A673 (cell line): ENCODE data around the gene ZHX3. TPM values are rescaled to one million over a fixed set of nuclear protein-coding genes. Genes with fewer than 3 reads are reported as not detected.

ENCODE experiments used
- BruUV-seq: library from RNA; stranded (reverse); fragments of 400-500 nt; replicated peaks from 2 replicates; lab custom pipeline; 2021; lab: Mats Ljungman, UMichigan
- CTCF ChIA-PET: fragments of 300-600 bp; sonication (Branson Sonifier 250); formaldehyde crosslinking; loops from one replicate; lab custom pipeline; 2022; ENCODE audit warnings: antibody characterized with exemption; lab: Charles Lee
- POLR2A ChIA-PET: fragments of 300-600 bp; sonication (Branson Sonifier 250); formaldehyde crosslinking; loops from one replicate; lab custom pipeline; 2022; ENCODE audit warnings: antibody characterized with exemption; ENCODE audit not compliant: low non-redundant PET; lab: Charles Lee
- DNase-seq: peaks from one replicate; pipeline ENCODE4 v3.0.0-alpha.2; 2015; ENCODE audit warnings: low spot score
- H3K27ac ChIP-seq: fragments of 200-600 bp; sonication (generic); 2 replicates; pipeline ENCODE4 v1.5.1; 2016; ENCODE audit warnings: mixed run types, low read depth, mild to moderate bottlenecking, mixed read lengths, antibody characterized with exemption, low read length; ENCODE audit not compliant: poor library complexity, severe bottlenecking
- H3K27me3 ChIP-seq: fragments of 200-600 bp; sonication (generic); replicated peaks from 2 replicates; pipeline ENCODE4 v1.6.1; 2017; ENCODE audit warnings: mixed run types, low read depth, mild to moderate bottlenecking, mixed read lengths, antibody characterized with exemption, low read length; ENCODE audit not compliant: insufficient read depth, poor library complexity
- H3K36me3 ChIP-seq: fragments of 200-600 bp; sonication (generic); 2 replicates; pipeline ENCODE4 v1.6.1; 2016; ENCODE audit warnings: mixed run types, mild to moderate bottlenecking, mixed read lengths, antibody characterized with exemption, low read length; ENCODE audit not compliant: insufficient read depth, poor library complexity, severe bottlenecking
- H3K4me1 ChIP-seq: fragments of 200-600 bp; sonication (generic); 2 replicates; pipeline ENCODE4 v1.6.1; 2017; ENCODE audit warnings: mixed run types, mild to moderate bottlenecking, mixed read lengths, antibody characterized with exemption, low read length; ENCODE audit not compliant: insufficient read depth, poor library complexity, severe bottlenecking
- H3K4me3 ChIP-seq: fragments of 200-600 bp; sonication (generic); 2 replicates; pipeline ENCODE4 v1.5.1; 2016; ENCODE audit warnings: low read depth, mixed run types, mild to moderate bottlenecking, mixed read lengths, low read length; ENCODE audit not compliant: poor library complexity, severe bottlenecking
- H3K9me3 ChIP-seq: fragments of 200-600 bp; sonication (generic); 2 replicates; pipeline ENCODE4 v1.6.1; 2016; ENCODE audit warnings: mixed run types, low read depth, mild to moderate bottlenecking, mixed read lengths, antibody characterized with exemption, low read length; ENCODE audit not compliant: poor library complexity, severe bottlenecking
- EZH2 ChIP-seq: fragments of 200-600 bp; sonication (generic); IDR thresholded peaks from 2 replicates; pipeline ENCODE4 v1.6.1; 2017; ENCODE audit warnings: borderline replicate concordance, low read depth, mild to moderate bottlenecking, mixed read lengths, antibody characterized with exemption, low read length; ENCODE audit not compliant: poor library complexity, severe bottlenecking
- intact Hi-C: fragments of 100-400 bp; cut with micrococcal nuclease; formaldehyde crosslinking; loops from one replicate; pipeline ENCODE4 v1.10.0; 2022; ENCODE audit not compliant: unreplicated experiment
- total RNA-seq: library from RNA; stranded (reverse); gene quantifications from 2 replicates; pipeline ENCODE4 v1.2.3, GENCODE V29; 2021
- TF ChIP-seq, protein P1 (sequence below): fragments of 300-800, 200-600 bp; sonication (generic); conservative IDR thresholded peaks from 2 replicates; pipeline ENCODE4 v1.5.1; 2017; ENCODE audit warnings: low read depth, mild to moderate bottlenecking, antibody characterized with exemption, low read length, moderate library complexity, mixed read lengths

Gene ZHX3
- total RNA-seq, 1 experiment from 2014 or later, result 14.0 TPM

DNA sequence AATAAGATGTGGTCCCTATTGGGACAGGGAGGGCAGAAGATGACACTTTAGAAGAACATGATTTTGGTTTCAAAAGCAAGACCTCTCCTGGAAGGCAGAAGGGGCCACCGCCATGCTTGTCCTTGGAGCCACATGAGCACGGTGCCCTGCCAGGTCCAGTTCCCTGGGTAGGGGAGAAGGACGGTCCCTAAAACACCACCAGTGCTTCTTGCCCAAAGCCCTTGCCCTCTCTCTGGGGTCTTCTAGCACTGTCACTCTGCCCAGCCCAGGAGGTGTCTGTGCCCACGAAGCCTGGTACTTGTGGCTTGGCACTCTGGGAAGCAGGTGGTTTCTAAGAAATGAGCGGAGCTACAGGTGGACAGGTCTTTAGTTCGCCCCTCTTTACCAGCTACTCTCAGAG lies 134.1 kb downstream of the ZHX3 start:
- Histone ChIP-seq H3K4me3 (no peak overlapping the region), H3K36me3 (no peaks in the 10 kb centered on the region), H3K4me1 (peaks cover 9% of the 10 kb centered on the region), H3K9me3 (no peaks in the 10 kb centered on the region), H3K27me3 (no peaks in the 10 kb centered on the region), H3K27ac (no peak overlapping the region)
- ChIA-PET CTCF (no interaction called here), POLR2A (no interaction called here)
- DNase-seq, result no peak
- BruUV-seq, result no TSS peak
- TF ChIP-seq, protein P1, sequence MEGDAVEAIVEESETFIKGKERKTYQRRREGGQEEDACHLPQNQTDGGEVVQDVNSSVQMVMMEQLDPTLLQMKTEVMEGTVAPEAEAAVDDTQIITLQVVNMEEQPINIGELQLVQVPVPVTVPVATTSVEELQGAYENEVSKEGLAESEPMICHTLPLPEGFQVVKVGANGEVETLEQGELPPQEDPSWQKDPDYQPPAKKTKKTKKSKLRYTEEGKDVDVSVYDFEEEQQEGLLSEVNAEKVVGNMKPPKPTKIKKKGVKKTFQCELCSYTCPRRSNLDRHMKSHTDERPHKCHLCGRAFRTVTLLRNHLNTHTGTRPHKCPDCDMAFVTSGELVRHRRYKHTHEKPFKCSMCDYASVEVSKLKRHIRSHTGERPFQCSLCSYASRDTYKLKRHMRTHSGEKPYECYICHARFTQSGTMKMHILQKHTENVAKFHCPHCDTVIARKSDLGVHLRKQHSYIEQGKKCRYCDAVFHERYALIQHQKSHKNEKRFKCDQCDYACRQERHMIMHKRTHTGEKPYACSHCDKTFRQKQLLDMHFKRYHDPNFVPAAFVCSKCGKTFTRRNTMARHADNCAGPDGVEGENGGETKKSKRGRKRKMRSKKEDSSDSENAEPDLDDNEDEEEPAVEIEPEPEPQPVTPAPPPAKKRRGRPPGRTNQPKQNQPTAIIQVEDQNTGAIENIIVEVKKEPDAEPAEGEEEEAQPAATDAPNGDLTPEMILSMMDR, result no peak
- no peak for TF ChIP-seq EZH2
- intact Hi-C loops, result no loop called here

DNA sequence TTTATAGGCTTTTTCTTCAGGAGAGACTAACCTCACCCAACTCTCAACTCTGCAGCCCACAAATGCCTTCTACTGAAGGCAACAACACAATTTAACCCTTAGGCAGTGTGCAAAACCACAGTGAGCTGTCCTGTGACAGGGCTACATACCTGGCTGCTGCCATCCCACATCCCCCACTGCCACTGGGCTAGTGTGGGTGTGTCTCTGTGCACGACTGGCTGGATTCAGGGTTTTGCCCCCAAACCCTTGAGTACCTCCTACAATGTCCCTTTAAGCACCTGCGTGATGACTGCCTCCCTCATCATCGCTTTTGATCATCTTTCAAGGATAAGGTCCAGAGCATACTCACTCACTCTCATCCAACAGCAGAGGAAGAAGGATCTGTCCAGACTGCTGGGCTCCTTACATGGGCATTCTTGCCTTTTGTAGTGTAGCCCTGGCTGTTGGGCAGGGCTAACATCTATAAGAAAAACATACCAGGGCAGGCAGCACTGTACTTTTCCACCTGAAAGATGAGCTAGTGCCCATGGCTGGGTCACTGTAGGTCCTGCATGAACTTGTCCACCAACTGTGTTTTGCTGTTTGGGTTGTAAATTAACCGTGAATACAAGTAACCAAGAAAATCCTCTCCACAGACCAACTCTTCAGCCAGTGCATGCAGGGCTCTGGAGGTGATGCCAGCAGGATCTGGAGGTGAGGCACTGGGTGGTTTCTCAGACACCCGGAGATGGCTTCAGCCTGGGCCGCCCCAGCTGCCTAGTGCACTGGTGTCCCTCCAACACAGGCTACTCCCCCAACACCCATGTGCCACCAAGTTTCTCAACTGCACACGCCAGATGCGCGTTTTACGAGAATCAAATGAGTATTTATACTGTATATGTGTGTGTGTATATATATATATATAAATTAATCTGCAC lies 135.0 kb downstream of the ZHX3 start:
- ChIA-PET POLR2A (no interaction called here), CTCF (interaction anchor here (1.0 kb wide), 1 partner anchor 10 kb away, joined by 3 read pairs; no protein-coding TSS in a partner anchor)
- DNase-seq, result no peak
- no peak for TF ChIP-seq EZH2
- TF ChIP-seq, protein P1, result no peak
- H3K4me1 ChIP-seq, result peaks cover 14% of the 10 kb centered on the region
- no peaks in the 10 kb centered on the region for H3K36me3 ChIP-seq
- no TSS peak for BruUV-seq
- H3K27me3 ChIP-seq, result no peaks in the 10 kb centered on the region
- no peak overlapping the region for H3K27ac ChIP-seq
- H3K9me3 ChIP-seq, result no peaks in the 10 kb centered on the region
- no peak overlapping the region for H3K4me3 ChIP-seq
- intact Hi-C loops, result no loop called here

DNA sequence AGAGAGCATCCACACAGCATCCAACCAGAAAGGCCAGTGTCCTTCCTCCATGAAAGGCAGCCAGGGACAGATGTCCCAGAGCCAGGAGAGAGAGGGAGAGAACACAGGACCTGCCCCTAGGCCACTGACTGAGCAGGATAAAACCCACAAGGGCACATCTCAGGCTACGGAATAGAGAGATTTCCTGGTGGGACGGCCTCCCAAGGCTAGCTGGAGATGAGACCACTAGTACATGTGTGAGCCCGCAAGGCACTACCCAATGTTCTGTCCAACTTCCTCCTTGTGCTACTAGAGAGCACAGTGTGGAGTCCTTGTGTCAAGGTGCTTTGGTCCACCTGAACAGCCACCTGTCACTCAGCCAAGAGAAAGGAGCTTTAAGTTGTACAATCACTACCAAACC lies 136.0 kb downstream of the ZHX3 start:
- Histone ChIP-seq H3K27me3 (no peaks in the 10 kb centered on the region), H3K4me1 (peaks cover 14% of the 10 kb centered on the region), H3K9me3 (no peaks in the 10 kb centered on the region), H3K27ac (no peak overlapping the region), H3K36me3 (peaks cover 3% of the 10 kb centered on the region), H3K4me3 (no peak overlapping the region)
- no peak for DNase-seq
- POLR2A ChIA-PET, result no interaction called here
- CTCF ChIA-PET, result interaction anchor here (1.0 kb wide), 1 partner anchor 9 kb away, joined by 3 read pairs; no protein-coding TSS in a partner anchor
- intact Hi-C loops, result no loop called here
- no peak for TF ChIP-seq EZH2
- TF ChIP-seq, protein P1, result no peak
- no TSS peak for BruUV-seq
